MM.1S (cell line): Measurements from ENCODE around the gene FAM114A2.

ENCODE experiments used
- DNase-seq: peaks from one replicate; pipeline ENCODE4 v3.0.0-alpha.2; 2015
- H2AFZ ChIP-seq: fragments of 300-600 bp; sonication (generic); 2 replicates; pipeline ENCODE4 v1.6.0; 2016; ENCODE audit warnings: antibody characterized with exemption, low read length
- H3F3A ChIP-seq: fragments of 300-600 bp; sonication (generic); 2 replicates; pipeline ENCODE4 v1.6.1; 2016; ENCODE audit warnings: mild to moderate bottlenecking, antibody characterized with exemption, low read length, moderate library complexity, mixed read lengths; ENCODE audit not compliant: insufficient read depth
- H3K27ac ChIP-seq: fragments of 300-600 bp; sonication (generic); 2 replicates; pipeline ENCODE4 v1.5.1; 2016; ENCODE audit warnings: mild to moderate bottlenecking, low read length
- H3K27me3 ChIP-seq: fragments of 300-600 bp; sonication (generic); replicated peaks from 2 replicates; pipeline ENCODE4 v1.6.0; 2016; ENCODE audit warnings: low read length; ENCODE audit not compliant: insufficient read depth
- H3K36me3 ChIP-seq: fragments of 300-600 bp; sonication (generic); replicated peaks from 2 replicates; pipeline ENCODE4 v1.6.1; 2016; ENCODE audit warnings: mild to moderate bottlenecking, low read length, mixed read lengths; ENCODE audit not compliant: insufficient read depth
- H3K4me1 ChIP-seq: fragments of 300-600 bp; sonication (generic); 2 replicates; pipeline ENCODE4 v1.6.1; 2016; ENCODE audit warnings: low read length, mixed read lengths
- H3K4me2 ChIP-seq: fragments of 300-600 bp; sonication (generic); 2 replicates; pipeline ENCODE4 v1.6.0; 2016; ENCODE audit warnings: low read depth, low read length
- H3K4me3 ChIP-seq: fragments of 300-600 bp; sonication (generic); 2 replicates; pipeline ENCODE4 v1.5.1; 2016; ENCODE audit warnings: low read length, mixed read lengths
- H3K79me2 ChIP-seq: fragments of 300-600 bp; sonication (generic); 2 replicates; pipeline ENCODE4 v1.6.1; 2016; ENCODE audit warnings: mixed run types, low read length, mixed read lengths
- H3K9ac ChIP-seq: fragments of 300-600 bp; sonication (generic); 2 replicates; pipeline ENCODE4 v1.6.1; 2016; ENCODE audit warnings: low read length, mixed read lengths
- H3K9me2 ChIP-seq: fragments of 300-600 bp; sonication (generic); replicated peaks from 2 replicates; pipeline ENCODE4 v1.6.1; 2016; ENCODE audit warnings: mild to moderate bottlenecking, low read length, mixed read lengths; ENCODE audit not compliant: insufficient read depth
- H3K9me3 ChIP-seq: fragments of 300-600 bp; sonication (generic); replicated peaks from 2 replicates; pipeline ENCODE4 v1.6.1; 2016; ENCODE audit warnings: mild to moderate bottlenecking, low read length, mixed read lengths; ENCODE audit not compliant: insufficient read depth
- H4K20me1 ChIP-seq: fragments of 300-600 bp; sonication (generic); 2 replicates; pipeline ENCODE4 v1.6.1; 2016; ENCODE audit warnings: mild to moderate bottlenecking, low read length, moderate library complexity, mixed read lengths; ENCODE audit not compliant: insufficient read depth
- EZH2 ChIP-seq: fragments of 300-600 bp; sonication (generic); optimal IDR thresholded peaks from 2 replicates; pipeline ENCODE3; 2017; ENCODE audit warnings: low read depth, mild to moderate bottlenecking, antibody characterized with exemption, low read length, mixed read lengths
- EZH2phosphoT487 ChIP-seq: fragments of 300-600 bp; sonication (generic); IDR thresholded peaks from 2 replicates; pipeline ENCODE4 v1.6.1; 2018; ENCODE audit warnings: antibody characterized with exemption, low read length
- TF ChIP-seq, protein P1 (sequence below): fragments of 300-600 bp; sonication (generic); IDR thresholded peaks from 2 replicates; pipeline ENCODE4 v1.5.1; 2016; ENCODE audit warnings: antibody characterized with exemption, low read length, mixed read lengths

Gene FAM114A2

DNA sequence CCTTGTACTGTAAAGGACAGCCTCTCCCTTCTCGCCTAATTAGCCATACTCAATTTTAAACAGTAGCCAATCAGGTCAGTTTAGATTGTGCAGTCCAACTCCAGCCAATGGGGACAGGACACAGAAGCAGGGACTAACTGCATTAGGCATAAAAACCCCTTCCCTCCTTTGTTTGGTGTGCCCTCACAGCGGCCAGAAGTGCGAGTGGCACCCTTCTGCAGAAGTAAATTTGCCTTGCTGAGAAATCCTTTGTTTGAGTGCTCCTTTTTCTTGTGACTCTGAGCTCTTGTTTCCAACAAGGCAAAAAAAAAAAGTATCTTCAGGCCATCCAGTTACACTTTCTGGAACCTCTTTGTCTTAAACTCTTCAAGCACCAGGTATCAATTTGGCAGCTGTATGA, 97.4 kb downstream of the FAM114A2 start:
- H3K4me3 ChIP-seq = no peak overlapping the region
- no peaks in the 10 kb centered on the region for H3K27me3 ChIP-seq
- H3K79me2 ChIP-seq = no peaks in the 10 kb centered on the region
- no peaks in the 10 kb centered on the region for H4K20me1 ChIP-seq
- H3K9me2 ChIP-seq = no peaks in the 10 kb centered on the region
- no peaks in the 10 kb centered on the region for H3F3A ChIP-seq
- TF ChIP-seq, protein P1, sequence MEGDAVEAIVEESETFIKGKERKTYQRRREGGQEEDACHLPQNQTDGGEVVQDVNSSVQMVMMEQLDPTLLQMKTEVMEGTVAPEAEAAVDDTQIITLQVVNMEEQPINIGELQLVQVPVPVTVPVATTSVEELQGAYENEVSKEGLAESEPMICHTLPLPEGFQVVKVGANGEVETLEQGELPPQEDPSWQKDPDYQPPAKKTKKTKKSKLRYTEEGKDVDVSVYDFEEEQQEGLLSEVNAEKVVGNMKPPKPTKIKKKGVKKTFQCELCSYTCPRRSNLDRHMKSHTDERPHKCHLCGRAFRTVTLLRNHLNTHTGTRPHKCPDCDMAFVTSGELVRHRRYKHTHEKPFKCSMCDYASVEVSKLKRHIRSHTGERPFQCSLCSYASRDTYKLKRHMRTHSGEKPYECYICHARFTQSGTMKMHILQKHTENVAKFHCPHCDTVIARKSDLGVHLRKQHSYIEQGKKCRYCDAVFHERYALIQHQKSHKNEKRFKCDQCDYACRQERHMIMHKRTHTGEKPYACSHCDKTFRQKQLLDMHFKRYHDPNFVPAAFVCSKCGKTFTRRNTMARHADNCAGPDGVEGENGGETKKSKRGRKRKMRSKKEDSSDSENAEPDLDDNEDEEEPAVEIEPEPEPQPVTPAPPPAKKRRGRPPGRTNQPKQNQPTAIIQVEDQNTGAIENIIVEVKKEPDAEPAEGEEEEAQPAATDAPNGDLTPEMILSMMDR = no peak
- TF ChIP-seq EZH2 (no peak), EZH2phosphoT487 (no peak)
- H3K36me3 ChIP-seq = no peaks in the 10 kb centered on the region
- no peak overlapping the region for H2AFZ ChIP-seq
- no peak overlapping the region for H3K27ac ChIP-seq
- H3K9ac ChIP-seq = no peak overlapping the region
- H3K4me1 ChIP-seq = no peaks in the 10 kb centered on the region
- H3K4me2 ChIP-seq = no peak overlapping the region
- H3K9me3 ChIP-seq = no peaks in the 10 kb centered on the region
- no peak for DNase-seq
